ENCODE measurements around the gene NR2C1.

- no peak for TF ChIP-seq GLI2 (tag by site-specific recombination; IDR thresholded peaks at IDR 0.05; ENCODE audit: borderline replicate concordance, low read depth)
- TF ChIP-seq ZNF791 (tag by site-specific recombination; IDR thresholded peaks at IDR 0.05) = no peak
- TF ChIP-seq KLF1 (tag by site-specific recombination; IDR thresholded peaks at IDR 0.05) = no peak
Measured at GRCh38 chr12:94973221-94973620, 100.2 kb downstream of the NR2C1 start.

Measured in HEK293 (cell line).